Nephron (organoid): ENCODE results near the gene P2RY8.

Experiments
- H3K27ac Mint-ChIP-seq, 3 experiments: 2 replicates each; pipeline ENCODE4 v1.8.0; 2020; ENCODE audit warnings: mixed read lengths in 3 of 3, mild to moderate bottlenecking in 2 of 3, moderate library complexity in 1 of 3
- H3K27me3 Mint-ChIP-seq: 2 replicates; pipeline ENCODE4 v1.8.0; 2021; ENCODE audit warnings: low read depth, mild to moderate bottlenecking, moderate library complexity, mixed read lengths
- H3K36me3 Mint-ChIP-seq: 2 replicates; pipeline ENCODE4 v1.8.0; 2020; ENCODE audit warnings: low read depth, mixed read lengths
- H3K4me1 Mint-ChIP-seq: 2 replicates; pipeline ENCODE4 v1.8.0; 2020; ENCODE audit warnings: mixed read lengths
- H3K4me3 Mint-ChIP-seq, 3 experiments: 2 replicates each; pipeline ENCODE4 v1.8.0; 2020; ENCODE audit warnings: mild to moderate bottlenecking in 3 of 3, mixed read lengths in 3 of 3, moderate library complexity in 2 of 3
- H3K9me3 Mint-ChIP-seq: 2 replicates; pipeline ENCODE4 v1.8.0; 2020; ENCODE audit warnings: mixed read lengths
- CTCF ChIP-seq, 3 experiments: fragments of 200-600 bp; sonication (generic); IDR thresholded peaks; one replicate each; pipeline ENCODE4 v1.5.0; 2021; ENCODE audit warnings: antibody characterized with exemption in 3 of 3; ENCODE audit not compliant: unreplicated experiment in 3 of 3

The P2RY8 gene

DNA sequence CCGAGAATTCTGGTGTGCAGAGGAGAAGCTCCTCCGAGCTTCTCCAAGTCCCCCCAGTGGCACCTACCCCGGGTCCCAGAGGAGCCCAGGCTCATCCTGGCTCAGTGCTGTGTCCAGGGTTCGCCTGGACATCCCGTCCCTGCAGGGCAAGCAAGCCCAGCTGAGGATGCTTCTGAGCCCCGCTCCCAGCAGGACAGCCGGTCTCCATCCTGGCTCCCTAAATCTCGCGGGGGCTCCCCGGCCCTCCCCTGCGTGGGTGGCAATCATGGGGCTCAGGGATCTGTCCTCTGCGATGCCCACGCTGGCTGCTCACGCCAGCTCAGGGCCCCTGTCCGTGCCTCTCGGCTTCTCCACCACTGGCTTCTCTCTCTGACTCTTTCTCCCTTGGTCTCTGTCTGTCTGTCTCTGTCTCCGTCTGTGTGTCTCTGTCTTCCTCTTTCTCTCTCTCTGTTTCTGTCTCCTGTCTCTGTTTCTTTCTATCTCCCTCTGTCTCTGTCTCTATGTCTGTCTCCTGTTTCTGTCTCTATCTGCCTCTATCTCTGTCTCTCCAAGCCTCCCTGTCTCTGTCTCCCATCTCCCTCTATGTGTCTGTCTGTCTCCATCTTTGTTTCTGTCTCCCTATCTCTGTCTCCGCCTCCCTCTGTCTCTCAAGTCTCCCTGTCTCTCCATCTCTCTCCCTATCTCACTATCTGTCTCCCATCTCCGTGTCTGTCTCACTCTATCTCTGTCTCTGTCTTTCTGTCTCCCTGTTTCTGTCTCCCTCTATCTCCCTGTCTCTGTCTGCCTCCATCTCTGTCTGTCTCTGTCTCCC, 117.2 kb downstream of the P2RY8 start:
- Mint-ChIP-seq H3K9me3 (peaks cover 31% of the 10 kb centered on the region), H3K27me3 (no peaks in the 10 kb centered on the region), H3K36me3 (peaks cover 55% of the 10 kb centered on the region), H3K4me3 (no peak overlapping the region), H3K4me1 (no peaks in the 10 kb centered on the region), H3K27ac (no peak overlapping the region)
- no peak for TF ChIP-seq CTCF (IDR thresholded peaks at IDR 0.05; ENCODE audit: unreplicated experiment in 3 of 3)

DNA sequence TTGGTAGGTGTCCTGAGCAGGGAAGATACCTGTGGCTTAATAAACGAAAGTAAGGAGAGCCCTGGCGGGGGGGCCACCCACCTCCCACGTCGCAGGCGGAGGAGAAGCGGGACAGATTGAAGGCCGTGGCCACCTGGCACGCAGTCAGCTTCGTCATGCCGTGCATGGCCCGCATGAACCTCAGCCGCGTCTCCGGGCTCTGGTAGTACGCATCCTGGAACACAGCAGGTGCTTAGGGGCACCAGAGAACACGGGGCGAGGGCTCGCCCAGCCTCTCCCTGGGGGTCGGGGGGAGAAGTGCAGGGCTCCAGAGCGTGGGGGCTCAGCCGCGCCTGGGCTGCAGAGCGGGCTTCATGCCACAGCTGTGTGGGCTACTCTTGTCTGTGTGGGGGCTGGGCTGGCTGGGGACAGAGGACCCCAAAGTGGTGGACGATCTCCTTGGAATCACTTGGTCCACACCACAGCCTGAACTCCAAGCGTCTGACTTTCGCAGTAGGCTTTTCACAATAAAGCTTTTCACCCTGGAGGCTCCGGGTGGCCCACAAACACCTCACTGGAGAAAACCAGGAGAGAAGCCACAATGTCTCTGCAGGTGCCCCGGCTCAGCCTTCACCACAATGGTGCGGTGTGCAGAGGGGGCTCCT, 118.0 kb downstream of the P2RY8 start:
- Mint-ChIP-seq H3K4me1 (no peaks in the 10 kb centered on the region), H3K27ac (no peak overlapping the region), H3K27me3 (no peaks in the 10 kb centered on the region), H3K4me3 (no peak overlapping the region), H3K36me3 (peaks cover 51% of the 10 kb centered on the region), H3K9me3 (peaks cover 26% of the 10 kb centered on the region)
- TF ChIP-seq CTCF (IDR thresholded peaks at IDR 0.05; ENCODE audit: unreplicated experiment in 3 of 3) = no peak

- H3K27ac Mint-ChIP-seq = no peak overlapping the region
- H3K4me3 Mint-ChIP-seq = no peak overlapping the region
- peaks cover 18% of the 10 kb centered on the region for H3K9me3 Mint-ChIP-seq
- H3K4me1 Mint-ChIP-seq = no peaks in the 10 kb centered on the region
- H3K36me3 Mint-ChIP-seq = peaks cover 50% of the 10 kb centered on the region
- no peak for TF ChIP-seq CTCF (IDR thresholded peaks at IDR 0.05; ENCODE audit: unreplicated experiment in 3 of 3)
- no peaks in the 10 kb centered on the region for H3K27me3 Mint-ChIP-seq
Observed at GRCh38 chrX:1417921-1418771, 118.8 kb downstream of the P2RY8 start.

GRCh38 chrX:1416965-1417760, 119.8 kb downstream of the P2RY8 start:
- Mint-ChIP-seq H3K27me3 (no peaks in the 10 kb centered on the region), H3K36me3 (peaks cover 47% of the 10 kb centered on the region), H3K4me3 (no peak overlapping the region), H3K27ac (no peak overlapping the region), H3K4me1 (no peaks in the 10 kb centered on the region), H3K9me3 (peaks cover 17% of the 10 kb centered on the region)
- no peak for TF ChIP-seq CTCF (IDR thresholded peaks at IDR 0.05; ENCODE audit: unreplicated experiment in 3 of 3)

DNA sequence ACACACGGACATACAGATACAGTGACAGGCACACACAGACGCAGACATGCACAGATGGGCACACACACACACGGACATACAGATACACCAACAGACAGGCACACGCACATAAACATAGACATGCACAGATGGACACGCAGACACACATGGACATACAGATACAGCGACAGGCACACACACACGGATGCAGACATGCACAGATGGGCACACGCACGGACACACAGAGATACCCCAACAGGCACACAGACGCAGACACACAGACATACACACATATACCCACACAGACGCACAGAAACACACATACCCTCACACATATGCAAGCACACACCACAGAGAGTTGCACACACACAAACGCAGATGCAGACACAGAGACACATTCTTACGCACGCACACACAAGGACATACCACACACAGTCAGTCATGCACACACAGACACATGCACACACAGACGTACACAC, 120.6 kb downstream of the P2RY8 start:
- Mint-ChIP-seq H3K9me3 (peaks cover 9% of the 10 kb centered on the region), H3K27ac (no peak overlapping the region), H3K27me3 (no peaks in the 10 kb centered on the region), H3K4me1 (no peaks in the 10 kb centered on the region), H3K36me3 (peaks cover 41% of the 10 kb centered on the region), H3K4me3 (no peak overlapping the region)
- TF ChIP-seq CTCF (IDR thresholded peaks at IDR 0.05; ENCODE audit: unreplicated experiment in 3 of 3) = no peak
